GM19239 (cell line): ENCODE data around the gene PUS1.
"Not testable (repeated sequence)": the region's sequence is repeated elsewhere in the genome, so short reads cannot be mapped to it uniquely, and the experiment has no call there.

Experiments
- DNase-seq: peaks from one replicate; pipeline ENCODE4 v3.0.0; 2011; ENCODE audit warnings: low spot score; ENCODE audit not compliant: insufficient read length
- FAIRE-seq: peaks from 2 replicates; lab custom pipeline; 2011; peaks lifted over from hg19 to GRCh38; lab: Jason Lieb, UNC

Gene PUS1

DNA sequence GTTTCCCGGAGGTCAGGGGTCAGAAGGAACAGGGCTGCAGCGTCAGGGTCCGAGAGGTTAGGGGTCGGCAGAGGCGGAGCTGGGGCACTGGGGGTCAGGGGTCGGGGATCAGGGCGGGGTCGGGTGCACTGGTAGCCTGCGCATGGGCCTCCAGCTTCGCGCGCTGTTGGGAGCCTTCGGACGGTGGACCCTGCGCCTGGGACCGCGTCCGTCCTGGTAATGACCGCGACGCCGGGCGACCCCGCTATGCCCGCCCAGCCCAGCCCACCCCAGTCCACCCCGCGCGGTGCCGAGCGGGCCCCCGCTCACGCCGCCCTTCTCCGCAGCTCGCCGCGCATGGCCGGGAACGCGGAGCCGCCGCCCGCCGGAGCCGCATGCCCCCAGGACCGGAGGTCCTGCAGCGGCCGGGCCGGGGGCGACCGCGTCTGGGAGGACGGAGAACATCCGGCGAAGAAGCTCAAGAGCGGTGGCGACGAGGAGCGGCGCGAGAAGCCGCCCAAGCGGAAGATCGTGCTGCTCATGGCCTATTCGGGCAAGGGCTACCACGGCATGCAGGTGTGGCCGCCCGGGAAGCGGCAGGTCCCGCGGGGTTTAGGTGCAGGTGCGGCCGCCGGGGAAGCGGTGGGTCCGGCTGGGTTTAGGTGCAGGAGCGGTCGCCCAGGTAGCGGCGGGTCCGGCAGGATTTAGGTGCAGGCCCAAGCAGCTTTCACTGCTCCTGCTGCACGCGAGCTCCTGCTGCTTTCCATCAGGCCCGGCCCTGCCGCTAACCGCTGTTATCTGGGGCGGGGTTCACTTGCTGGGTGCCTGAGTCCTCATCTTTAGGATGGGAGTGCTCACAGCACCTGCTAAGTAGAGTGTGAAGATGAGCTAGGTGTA is 743 bp downstream of the PUS1 start:
- FAIRE-seq (no peak), DNase-seq (no peak)

DNA sequence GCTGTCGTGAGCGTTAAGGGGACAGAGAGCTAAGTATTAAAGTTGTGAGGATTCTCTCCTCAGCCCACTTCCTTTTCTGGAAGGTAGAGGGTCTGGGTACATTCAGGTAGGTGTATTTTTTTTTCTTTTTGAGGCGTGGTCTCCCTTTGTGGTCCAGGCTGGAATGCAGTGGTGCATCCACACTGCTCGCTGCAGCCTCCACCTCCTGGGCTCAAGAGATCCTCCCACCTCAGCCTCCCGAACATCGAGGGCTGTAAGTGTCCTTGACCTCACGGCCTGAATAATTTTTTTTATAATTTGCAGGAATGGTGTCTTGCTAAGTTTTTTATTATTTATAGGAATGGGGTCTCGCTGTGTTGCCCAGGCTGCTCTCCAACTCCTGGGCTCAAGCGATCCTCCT is 1.4 kb downstream of the PUS1 start:
- FAIRE-seq (no peak), DNase-seq (no peak)

DNA sequence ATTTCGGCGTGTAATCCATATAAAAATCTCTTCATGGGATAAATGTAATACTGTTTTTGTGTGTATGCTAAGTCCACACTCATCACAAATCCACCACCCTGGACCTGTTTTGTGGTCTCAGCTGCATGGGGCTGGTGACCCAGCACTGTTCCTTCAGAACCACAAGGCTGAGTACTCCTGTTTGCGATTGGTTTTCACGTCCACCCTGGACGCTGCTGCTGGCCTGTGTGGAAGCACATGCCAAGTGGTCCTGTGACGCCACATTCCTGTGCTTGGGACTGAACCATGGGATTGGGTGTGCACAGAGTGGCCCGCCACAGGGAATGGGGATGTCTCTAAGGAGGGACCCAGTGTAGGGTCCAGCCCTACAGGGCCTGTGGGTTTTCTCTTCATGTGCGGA is 4.3 kb downstream of the PUS1 start:
- FAIRE-seq: no peak
- DNase-seq: no peak

DNA sequence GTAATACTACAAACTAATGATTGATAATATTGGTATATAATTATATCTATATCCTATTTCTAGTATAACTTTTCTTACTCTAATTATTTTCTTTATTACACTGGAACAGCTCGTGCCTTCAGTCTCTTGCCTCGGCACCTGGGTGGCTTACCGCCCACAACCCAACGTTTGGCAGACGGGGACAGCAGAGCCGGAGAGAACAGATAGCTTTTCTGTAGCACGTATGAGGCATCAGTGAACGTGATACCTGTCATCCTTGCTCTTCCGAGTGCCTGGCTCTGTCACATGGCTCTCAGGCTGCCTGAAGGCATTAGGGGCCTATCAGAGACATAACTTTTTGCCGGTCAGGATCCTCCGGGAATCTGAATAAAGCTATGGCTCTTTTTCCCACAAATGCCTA is 5.5 kb downstream of the PUS1 start:
- no peak for DNase-seq

DNA sequence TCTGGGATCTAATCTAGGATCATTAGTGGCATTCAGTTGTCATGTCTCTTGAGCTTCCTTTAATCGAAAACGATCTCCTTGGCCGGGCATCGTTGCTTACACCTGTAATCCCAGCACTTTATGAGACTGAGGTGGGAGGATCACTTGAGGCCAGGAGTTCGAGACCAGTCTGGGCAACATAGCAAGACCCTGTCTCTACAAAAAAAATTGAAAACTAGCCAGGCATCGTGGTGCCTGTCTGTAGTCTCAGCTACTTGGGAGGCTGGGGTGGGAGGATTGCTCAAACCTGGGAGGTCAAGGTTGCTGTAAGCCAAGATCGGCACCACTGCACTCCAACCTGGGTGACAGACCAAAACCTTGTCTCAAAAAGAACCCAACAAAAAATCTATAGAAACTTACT is 9.0 kb downstream of the PUS1 start:
- DNase-seq: no peak
- no peak for FAIRE-seq

More for the DNA sequence above, 5.5 kb downstream of the PUS1 start:
- FAIRE-seq: no peak

DNA sequence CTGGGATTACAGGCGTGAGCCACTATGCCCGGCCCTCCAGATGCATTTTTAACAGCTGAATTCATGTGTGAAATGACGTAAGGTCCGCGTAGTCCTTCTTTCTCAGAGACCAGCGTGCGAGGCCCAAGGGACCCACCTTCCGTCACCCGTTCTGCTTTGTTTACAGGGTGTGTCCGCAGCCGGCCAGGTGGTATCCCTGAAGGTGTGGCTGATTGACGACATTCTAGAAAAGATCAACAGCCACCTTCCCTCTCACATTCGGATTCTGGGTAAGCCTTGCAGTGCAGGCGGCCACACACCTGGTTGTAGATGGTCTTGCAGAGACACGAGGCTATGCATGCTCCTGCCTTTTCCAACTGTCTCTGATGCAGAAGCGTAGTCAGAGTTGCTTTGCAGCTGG is 9.9 kb downstream of the PUS1 start:
- FAIRE-seq: no peak

DNA sequence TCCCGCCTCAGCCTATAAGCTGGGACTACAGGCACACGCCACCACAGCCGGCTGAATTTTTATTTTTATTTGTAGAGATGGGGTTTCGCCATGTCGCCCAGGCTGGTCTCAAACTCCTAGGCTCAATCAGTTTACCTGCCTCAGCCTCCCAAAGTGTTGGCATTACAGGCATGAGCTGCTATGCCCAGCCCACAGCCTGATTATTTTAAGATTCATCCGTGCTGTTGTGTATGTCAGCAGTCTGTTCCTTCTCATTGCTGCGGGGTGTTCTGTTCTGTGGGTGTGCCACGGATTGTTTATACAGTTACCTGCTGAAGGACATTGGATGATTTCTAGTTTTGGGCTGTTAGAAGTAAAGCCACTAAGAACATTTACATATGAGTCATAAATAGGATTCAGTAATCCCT is 11.1 kb downstream of the PUS1 start:
- DNase-seq (no peak), FAIRE-seq (no peak)

More for the DNA sequence above, 9.9 kb downstream of the PUS1 start:
- no peak for DNase-seq

DNA sequence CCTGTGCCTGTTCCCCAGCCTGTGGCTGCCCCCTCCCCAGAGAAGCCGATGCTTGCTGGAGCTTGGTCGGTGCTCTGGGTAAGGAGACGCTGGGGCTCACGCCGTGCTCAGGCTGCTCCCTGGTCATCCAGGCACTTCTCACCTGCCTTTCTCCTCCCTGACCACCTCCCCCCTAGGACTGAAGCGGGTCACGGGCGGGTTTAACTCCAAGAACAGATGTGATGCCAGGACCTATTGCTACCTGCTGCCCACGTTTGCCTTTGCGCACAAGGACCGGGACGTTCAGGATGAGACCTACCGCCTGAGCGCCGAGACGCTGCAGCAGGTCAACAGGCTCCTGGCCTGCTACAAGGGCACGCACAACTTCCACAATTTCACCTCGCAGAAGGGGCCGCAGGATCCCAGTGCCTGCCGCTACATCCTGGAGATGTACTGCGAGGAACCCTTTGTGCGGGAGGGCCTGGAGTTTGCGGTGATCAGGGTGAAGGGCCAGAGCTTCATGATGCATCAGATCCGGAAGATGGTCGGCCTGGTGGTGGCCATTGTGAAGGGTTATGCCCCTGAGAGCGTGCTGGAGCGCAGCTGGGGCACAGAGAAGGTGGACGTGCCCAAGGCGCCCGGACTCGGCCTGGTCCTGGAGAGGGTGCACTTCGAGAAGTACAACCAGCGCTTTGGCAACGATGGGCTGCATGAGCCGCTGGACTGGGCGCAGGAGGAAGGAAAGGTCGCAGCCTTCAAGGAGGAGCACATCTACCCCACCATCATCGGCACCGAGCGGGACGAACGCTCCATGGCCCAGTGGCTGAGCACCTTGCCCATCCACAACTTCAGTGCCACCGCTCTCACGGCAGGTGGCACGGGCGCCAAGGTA is 12.3 kb downstream of the PUS1 start:
- DNase-seq (no peak), FAIRE-seq (no peak)

DNA sequence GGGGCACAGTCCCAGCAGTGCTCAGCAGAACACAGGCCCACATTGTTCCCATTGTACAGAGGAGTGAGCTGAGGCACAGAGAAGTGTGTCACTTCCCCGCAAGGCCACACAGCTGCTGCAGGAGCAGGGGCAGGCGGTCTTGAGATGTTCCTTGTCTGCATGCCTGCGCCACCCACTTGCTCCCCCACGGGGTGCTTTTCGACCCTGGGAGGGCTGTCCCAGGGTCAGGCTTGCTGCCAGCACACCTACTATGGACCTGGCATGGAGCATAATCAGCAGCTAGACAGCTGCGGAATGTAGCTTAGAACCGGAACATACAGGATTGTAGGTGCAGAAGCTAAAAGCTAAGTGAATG is 12.9 kb downstream of the PUS1 start:
- DNase-seq: no peak
- no peak for FAIRE-seq

DNA sequence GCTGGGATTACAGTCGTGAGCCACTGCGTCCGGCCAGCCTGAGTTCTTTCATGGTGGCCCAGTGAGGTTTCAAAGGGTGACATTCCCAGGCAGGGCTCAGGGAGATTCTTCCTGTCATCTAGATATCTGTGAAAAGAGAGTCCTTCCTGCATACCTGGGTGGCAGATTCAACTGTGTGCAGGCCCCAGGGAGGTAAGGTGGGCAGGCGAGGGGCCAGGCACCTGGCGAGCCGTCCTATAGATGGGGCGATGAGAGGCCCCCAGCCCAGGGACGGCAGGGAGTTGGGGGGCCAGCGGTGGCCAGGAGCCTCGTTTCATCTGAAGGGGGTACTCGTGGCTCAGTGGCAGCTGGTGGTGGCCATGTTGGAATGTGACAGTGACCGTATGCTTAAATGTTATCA is 13.6 kb downstream of the PUS1 start:
- DNase-seq (no peak), FAIRE-seq (no peak)

DNA sequence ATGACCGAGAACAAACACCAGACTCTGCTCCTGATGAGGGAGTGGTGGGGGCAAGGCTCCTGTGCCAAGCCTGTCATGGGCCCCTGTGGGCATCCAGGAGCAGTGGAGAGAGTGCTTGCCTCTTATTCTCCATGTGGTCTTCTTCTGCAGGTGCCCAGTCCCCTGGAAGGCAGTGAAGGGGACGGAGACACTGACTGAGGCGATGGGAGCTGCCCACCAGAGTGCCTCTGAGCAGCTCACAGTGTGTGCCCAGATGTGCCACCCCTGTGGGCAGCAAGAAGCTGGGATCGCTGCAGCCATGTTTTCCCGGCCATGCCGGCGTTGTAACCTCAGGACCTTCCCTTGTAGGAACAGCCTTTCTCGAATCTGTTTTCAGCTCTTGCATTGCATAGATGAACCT is 14.3 kb downstream of the PUS1 start:
- no peak for FAIRE-seq
- DNase-seq: no peak

DNA sequence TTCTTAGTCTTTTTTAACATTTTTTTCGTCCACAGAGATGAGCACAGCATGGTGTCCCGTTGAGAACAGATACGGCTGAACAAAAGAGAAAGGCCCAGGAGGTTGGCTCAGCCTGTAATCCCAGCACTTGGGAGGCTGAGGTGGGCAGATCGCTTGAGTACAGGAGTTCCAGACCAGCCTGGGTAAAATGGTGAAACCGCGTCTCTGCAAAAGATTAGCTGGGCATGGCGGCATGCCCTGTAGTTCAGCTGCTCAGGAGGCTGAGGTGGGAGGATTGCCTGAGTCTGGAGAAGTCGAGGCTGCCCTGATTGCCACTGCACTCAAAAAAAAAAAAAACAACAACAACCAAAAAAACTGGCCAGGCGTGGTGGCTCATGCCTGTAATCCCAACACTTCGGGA is 14.8 kb downstream of the PUS1 start:
- DNase-seq (no peak), FAIRE-seq (no peak)

DNA sequence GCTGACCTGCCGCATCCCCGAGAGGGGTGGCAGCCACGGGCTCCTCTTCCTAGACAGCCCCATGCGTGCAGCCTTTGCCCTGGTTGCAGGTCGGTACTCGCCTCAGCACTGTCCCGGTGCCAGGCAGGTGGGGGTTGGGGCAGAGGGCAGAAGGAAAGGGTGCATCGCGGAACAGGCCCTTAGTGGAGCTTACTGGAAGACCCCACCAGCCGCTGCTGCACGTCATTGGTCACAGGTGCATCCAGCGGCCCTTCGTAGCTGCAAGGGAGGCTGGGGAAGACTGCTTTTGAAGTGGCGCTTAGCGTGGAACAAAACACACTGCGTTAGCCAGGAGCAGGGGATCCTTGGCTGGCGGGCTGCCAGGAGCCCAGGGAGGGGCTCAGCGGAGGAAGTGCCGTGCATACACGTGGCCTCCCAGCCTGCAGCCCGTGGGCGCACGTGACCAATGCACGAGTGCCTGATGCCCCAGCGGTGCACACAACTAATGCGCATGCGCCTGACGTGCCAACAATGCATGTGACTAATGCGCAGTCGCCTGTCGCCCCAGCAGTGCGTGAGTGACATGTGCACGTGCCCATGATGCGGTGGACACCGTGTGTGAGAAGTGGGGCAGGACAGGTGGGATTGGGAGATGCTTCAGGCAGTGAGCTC is 15.7 kb downstream of the PUS1 start:
- DNase-seq (no peak), FAIRE-seq (no peak)

DNA sequence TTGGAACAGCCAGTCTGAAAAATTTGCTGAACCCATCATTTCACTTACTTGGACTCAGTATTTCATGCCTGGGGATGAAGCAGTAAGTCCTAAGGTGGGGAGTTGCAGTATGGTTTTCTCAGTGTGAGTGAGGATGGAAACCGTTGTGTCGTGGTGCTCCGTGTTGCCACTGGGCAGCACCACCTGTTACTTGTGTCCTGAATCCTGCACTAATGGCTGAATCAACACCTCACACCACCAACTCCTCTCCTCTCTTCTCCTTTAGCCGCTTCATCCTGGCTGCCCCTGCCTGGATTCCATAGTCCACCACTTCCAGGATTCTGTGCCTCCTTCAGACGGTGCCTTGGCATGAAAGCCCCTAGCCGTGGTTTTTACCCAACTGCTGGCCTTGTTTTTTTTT is 17.7 kb downstream of the PUS1 start:
- FAIRE-seq: no peak
- DNase-seq: no peak

DNA sequence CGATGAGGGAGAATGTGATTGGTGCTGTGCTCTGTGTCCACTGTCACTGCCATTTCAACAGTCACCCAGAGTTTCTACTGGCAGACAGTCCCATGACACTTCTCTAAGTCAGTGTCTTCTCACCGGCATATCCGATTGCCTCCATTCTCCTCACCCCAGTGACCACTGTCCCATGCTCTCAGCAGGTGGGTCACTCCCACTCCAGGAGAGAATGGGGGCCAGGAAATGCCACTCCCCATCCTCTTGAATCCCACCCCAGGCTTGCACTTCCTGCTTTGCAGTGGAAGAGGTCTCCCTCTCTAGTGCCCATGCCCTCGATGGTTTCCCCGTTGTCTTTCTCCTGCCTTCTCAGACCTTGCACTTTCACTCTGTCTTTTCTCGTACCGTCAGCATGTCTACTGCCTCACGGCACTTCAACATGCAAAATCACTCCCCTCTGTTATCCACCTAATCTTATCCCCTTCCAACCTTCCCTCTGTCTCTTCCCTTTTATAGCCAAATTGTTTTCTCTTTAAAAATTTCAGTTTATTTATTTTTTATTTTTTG is 18.5 kb downstream of the PUS1 start:
- DNase-seq (no peak), FAIRE-seq (no peak)

DNA sequence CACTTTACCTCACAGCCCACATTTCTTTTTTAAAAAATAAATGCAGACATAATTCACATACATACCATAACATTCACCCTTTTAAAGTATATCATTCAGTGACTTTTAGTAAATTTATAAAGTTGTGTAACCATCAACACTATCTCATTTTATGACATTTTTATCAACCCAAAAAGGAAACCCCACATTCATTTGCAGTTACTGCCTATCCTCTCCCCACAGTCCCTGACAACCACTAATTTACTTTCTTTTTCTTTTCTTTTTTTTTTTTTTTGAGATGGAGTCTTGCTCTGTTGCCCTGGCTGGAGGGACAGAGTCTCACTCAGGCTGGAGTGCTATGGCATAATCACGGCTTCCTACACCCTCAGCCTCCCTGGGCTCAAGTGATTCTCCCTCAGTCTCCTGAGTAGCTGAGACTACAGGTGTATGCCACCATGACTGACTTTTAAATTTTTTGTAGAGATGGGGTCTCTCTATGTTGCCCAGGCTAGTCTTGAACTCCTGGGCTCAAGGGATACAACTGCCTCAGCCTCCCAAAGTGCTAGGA is 19.2 kb downstream of the PUS1 start:
- DNase-seq (no peak), FAIRE-seq (no peak)

DNA sequence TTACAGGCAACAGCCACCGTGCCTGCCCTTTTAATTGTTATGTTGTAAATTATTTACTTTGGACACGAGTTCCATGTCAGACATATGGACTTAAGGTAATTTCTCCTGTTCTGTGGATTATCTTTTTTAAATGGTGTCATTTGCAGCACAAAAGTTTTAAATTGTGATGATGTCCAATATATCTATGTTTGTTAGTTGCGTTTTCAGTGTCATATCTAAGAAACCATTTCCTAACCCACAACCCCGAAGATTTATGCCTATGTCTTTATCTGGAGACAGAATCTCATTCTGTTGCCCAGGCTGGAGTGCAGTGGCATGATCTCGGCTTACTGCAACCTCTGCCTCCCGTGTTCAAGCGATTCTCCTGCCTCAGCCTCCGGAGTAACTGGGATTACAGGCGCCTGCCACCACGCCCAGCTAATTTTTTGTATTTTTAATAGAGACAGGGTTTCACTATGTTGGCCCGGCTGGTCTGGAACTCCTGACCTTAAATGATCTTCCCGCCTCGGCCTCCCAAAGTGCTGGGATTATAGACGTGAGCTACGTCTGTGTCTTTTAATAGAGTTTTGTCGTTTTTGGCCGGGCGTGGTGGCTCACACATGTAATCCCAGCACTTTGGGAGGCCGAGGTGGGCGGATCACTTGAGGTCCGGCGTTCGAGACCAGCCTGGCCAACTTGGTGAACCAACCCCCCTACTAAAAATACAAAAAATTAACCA is 19.8 kb downstream of the PUS1 start:
- FAIRE-seq, DNase-seq: not testable (repeated sequence)

DNA sequence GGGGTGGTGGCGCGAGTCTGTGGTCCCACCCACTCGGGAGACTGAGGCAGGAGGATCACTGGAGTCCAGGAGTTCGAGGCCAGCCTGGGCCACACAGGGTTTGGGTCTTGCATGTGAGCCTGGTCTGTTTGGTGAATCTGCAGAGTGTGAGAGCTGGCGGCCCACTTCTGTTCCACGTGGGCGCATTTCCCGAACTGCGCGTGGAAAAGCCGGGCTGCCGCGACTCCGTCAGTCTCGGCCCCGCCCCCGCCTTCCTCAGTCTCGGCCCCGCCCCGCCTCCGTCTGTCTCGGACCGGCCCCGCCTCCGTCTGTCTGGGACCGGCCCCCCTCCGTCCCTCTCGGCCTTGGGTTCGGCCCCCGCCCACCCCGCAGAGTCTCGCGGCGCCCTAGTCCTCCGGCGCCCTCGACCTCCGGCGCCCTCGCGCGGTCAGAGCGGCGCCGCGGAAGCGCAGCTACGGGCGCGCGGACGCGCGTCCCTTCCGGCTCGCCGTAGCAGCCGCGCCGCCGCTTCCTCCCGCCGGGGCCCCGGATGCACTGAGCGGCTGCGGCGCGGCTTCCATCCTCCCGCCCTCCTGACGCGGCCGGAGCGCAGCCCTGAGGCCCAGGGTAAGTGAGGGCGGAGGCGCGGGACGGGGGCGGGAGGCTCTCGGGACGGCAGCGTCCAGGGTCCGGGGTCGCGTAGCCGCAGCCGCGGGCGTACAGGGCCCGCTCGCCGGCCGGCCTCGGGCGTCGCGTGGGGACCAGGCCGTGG is 20.5 kb downstream of the PUS1 start, which contains the start of gene EP400:
TSS of gene EP400 (plus strand) at position 512 of the 751 bp plus-strand sequence. CDS start 10,678 bp downstream, outside the sequence.
- FAIRE-seq: peak; percentile 33
- peak; percentile 96 for DNase-seq
